ENCODE results near the gene GREM2.

Gene GREM2

DNA sequence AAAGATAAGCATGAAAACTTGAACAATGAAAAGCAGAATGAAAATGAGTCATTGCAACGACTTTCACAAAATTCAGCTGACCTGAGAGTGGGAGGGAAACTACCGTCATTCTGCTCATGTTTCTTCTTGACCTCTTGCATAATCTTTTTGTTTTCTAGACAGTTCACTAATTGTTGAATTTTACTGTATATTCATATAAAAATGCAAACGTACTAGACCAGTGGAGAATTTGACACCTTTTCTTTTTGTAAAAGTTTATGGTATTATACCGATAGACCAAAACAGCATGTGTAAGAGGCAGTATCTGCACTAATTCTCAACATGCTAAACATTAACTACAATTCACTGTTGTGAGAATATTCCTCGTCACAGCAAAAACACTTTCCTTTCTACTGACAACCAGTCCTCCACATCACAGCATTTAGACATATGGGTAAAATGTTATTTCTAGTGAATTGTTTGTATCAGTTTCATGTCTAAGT is 137.8 kb downstream of the GREM2 start:
- Histone ChIP-seq H3K4me3 (no peak overlapping the region), H3K4me1 (no peaks in the 10 kb centered on the region), H3K27me3 (no peaks in the 10 kb centered on the region), H3K27ac (no peak overlapping the region), H3K9me3 (peaks cover 20% of the 10 kb centered on the region; the same call in 1 of the 2 replicates), H3K36me3 (no peaks in the 10 kb centered on the region), H3K4me2 (no peak overlapping the region), H3K9ac (no peak overlapping the region), H4K20me1 (no peaks in the 10 kb centered on the region)
- no peak for TF ChIP-seq Cebpa-rat (IDR thresholded peaks at IDR 0.05)

DNA sequence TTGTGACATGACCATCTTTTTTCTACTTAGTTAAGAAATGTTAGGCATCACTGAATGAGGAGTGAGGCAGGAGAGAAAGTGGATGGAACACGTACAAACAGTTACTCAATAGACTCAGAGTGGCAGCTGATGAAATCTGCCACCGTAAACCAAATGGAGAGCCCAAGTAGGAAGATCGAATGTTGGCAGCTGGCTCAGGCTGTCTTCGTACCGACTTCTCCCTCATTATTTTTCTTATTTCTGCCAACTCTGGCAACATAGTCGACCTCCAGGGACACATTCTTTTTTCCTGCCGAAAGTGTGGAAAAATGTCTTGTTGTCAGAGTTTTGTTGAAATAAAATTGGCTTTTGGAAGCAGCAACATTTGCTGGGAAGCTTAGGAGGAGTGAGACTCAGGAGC is 143.3 kb downstream of the GREM2 start:
- Histone ChIP-seq H3K4me2 (no peak overlapping the region), H3K9ac (no peak overlapping the region), H3K4me3 (no peak overlapping the region), H3K36me3 (no peaks in the 10 kb centered on the region), H3K4me1 (peaks cover 51% of the 10 kb centered on the region), H3K27ac (no peak overlapping the region), H3K27me3 (no peaks in the 10 kb centered on the region), H4K20me1 (no peaks in the 10 kb centered on the region), H3K9me3 (0 out of 2 replicates have a peak, but pooled peaks cover 5% of the 10 kb centered on the region)
- TF ChIP-seq Cebpa-rat (IDR thresholded peaks at IDR 0.05), result no peak

DNA sequence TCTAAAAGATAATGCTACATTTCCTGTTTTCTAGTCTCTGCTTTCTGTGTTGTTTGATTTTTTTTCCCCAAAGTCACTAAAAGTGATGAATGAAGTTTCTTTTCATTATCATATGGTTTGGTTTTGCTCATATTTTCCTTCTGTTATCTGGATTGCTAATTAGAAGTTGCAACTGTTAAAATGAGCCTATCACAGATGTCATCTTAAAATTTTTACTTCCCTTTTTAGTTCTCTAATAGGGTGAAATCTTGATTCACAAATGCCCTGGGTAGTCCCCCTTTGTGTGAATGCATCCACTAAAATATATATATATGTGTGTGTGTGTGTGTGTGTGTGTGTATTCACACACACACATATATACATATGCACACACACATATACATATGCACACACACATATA is 144.1 kb downstream of the GREM2 start:
- Histone ChIP-seq H3K4me1 (peaks cover 58% of the 10 kb centered on the region), H3K9ac (no peak overlapping the region), H3K4me2 (peak overlapping the region; percentile 97; the same call in 1 of the 2 replicates), H3K27me3 (no peaks in the 10 kb centered on the region), H3K4me3 (no peak overlapping the region), H3K36me3 (no peaks in the 10 kb centered on the region), H3K9me3 (0 out of 2 replicates have a peak, but pooled peaks cover 5% of the 10 kb centered on the region), H4K20me1 (no peaks in the 10 kb centered on the region), H3K27ac (no peak overlapping the region)
- TF ChIP-seq Cebpa-rat (IDR thresholded peaks at IDR 0.05), result no peak

DNA sequence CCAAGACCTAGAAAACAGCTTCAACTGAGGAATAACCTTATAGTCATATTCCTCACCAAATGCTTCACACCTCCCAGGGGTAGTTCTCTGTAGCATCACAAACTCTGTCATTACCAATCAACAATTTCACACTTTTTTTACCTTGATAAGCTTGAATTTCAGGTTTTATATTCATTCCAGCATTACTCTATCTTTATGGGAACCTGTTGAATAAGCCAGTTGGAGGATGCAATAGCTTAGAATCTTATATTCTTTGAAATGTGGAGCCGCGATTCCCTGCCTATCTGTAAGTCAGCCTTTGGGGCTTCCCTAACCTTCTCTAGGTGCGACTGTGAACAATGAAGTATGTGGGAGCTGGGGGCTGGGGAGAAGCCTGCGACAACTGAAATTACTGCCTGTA is 145.4 kb downstream of the GREM2 start:
- Histone ChIP-seq H3K27me3 (no peaks in the 10 kb centered on the region), H3K4me1 (peaks cover 72% of the 10 kb centered on the region), H3K9me3 (0 out of 2 replicates have a peak, but pooled peaks cover 5% of the 10 kb centered on the region), H3K4me2 (peak overlapping the region; percentile 97), H4K20me1 (no peaks in the 10 kb centered on the region), H3K27ac (peak overlapping the region; percentile 5; the same call in 1 of the 2 replicates), H3K36me3 (no peaks in the 10 kb centered on the region), H3K4me3 (no peak overlapping the region), H3K9ac (no peak overlapping the region)
- TF ChIP-seq Cebpa-rat (IDR thresholded peaks at IDR 0.05), result no peak

DNA sequence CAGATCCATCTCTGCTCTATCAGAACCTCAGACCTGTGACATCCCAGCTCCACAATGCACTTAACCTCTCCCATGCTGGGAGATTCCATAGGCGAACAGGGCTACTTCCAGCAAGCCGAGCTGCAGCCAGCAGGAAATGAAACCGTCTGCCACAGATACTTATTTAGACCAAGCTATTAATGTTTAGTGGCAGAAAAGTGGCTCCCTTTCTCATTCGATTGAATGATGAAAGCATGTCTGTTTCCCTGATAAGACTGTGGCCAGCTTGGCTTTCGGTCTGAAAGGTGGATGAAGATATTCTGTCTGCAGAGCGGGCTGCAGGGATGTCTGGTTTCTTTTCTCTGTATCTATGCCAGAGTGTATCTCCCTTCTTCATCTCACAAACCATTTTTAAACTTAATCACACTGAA is 146.4 kb downstream of the GREM2 start:
- no peak for TF ChIP-seq Cebpa-rat (IDR thresholded peaks at IDR 0.05)

DNA sequence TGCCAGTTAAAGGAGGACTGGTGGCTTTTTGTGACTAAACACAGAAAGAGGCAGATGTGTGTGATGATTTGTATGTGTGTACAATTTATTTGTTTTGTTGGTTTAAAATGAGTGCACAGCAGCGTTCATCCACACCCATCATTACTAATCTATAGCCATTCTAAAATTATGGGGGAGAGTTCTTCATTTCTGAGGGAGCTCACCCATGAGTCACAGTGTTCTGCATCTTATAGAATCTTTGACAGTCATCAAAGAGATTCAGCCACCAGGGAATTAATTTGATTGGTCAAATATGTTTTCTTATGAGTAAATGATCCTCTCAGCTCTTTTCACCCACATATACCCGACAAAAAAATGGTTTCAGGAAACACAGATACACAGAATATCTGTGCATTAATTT is 147.9 kb downstream of the GREM2 start:
- no peak for TF ChIP-seq Cebpa-rat (IDR thresholded peaks at IDR 0.05)
- Histone ChIP-seq H3K4me2 (peak overlapping the region; percentile 97), H3K4me3 (peak overlapping the region; percentile 56; the same call in 1 of the 2 replicates)

More for the DNA sequence above, 146.4 kb downstream of the GREM2 start:
- Histone ChIP-seq H3K4me2 (peak overlapping the region; percentile 97), H3K4me3 (peak overlapping the region; percentile 56), H3K27me3 (no peaks in the 10 kb centered on the region), H4K20me1 (no peaks in the 10 kb centered on the region), H3K9me3 (0 out of 2 replicates have a peak, but pooled peaks cover 5% of the 10 kb centered on the region), H3K27ac (peak overlapping the region; percentile 76), H3K4me1 (peaks cover 79% of the 10 kb centered on the region), H3K9ac (peak overlapping the region; percentile 68), H3K36me3 (no peaks in the 10 kb centered on the region)

DNA sequence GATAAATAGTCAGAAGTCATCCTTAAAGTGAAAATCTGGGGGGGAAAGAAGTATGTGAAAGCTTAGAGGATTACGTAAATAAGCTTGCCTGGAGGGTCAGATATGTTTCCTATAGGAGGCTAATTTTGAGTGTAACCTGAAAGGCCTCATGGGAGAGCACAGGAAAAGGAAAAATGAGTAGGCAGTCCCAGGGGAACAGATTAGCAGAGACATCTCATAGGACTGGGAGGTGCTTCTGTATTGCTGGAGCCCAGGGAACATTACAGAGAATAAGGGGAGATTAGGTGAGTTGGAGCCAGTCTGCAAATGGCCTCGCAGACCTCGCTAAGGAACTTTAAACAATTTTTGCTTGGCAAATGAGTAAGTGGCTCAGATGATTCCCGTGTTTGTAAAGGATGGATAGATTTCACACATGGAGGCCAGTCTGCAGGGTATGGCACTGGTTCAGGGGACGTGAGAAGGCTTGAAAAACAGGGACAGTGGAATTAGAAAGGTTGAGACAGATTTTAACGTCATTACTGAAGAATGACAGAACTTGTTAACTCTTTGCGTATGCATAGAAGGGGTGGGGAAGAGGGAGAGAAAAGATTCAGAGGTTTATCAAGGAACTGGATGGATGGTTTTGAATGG is 149.1 kb downstream of the GREM2 start:
- Histone ChIP-seq H3K9me3 (no peaks in the 10 kb centered on the region), H3K27me3 (no peaks in the 10 kb centered on the region), H3K27ac (peak overlapping the region; percentile 56; the same call in 1 of the 2 replicates), H3K36me3 (no peaks in the 10 kb centered on the region), H3K4me1 (peaks cover 70% of the 10 kb centered on the region), H3K4me3 (no peak overlapping the region; the same call in 1 of the 2 replicates), H4K20me1 (no peaks in the 10 kb centered on the region), H3K4me2 (peak overlapping the region; percentile 97), H3K9ac (no peak overlapping the region)
- TF ChIP-seq Cebpa-rat (IDR thresholded peaks at IDR 0.05), result no peak

More for the DNA sequence above, 147.9 kb downstream of the GREM2 start:
- H4K20me1 ChIP-seq, result no peaks in the 10 kb centered on the region
- peak overlapping the region; percentile 76; the same call in 1 of the 2 replicates for H3K27ac ChIP-seq
- H3K27me3 ChIP-seq, result no peaks in the 10 kb centered on the region
- H3K4me1 ChIP-seq, result peaks cover 79% of the 10 kb centered on the region
- H3K9me3 ChIP-seq, result 0 out of 2 replicates have a peak, but pooled peaks cover 3% of the 10 kb centered on the region
- no peaks in the 10 kb centered on the region for H3K36me3 ChIP-seq
- H3K9ac ChIP-seq, result peak overlapping the region; percentile 68; the same call in 1 of the 2 replicates

DNA sequence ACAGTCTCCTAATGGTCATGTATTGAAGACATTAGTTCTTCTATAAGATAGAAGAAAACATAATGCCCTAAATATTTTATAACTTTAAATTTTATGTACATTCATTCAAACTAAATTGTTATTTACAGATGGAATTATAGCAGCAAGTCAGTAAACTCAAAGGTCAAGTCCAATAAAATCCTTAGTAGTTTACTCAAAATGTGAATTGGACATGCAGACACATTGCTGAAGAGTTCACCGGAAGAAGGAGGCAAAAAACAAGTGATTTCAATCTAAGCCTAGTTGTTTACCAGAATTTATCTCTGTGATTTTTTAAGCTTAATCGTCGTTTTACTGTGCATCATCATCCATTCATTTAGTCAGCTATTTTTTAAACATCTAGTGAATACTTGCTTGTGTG is 149.7 kb downstream of the GREM2 start:
- Histone ChIP-seq H3K9ac (no peak overlapping the region), H3K4me3 (no peak overlapping the region)

DNA sequence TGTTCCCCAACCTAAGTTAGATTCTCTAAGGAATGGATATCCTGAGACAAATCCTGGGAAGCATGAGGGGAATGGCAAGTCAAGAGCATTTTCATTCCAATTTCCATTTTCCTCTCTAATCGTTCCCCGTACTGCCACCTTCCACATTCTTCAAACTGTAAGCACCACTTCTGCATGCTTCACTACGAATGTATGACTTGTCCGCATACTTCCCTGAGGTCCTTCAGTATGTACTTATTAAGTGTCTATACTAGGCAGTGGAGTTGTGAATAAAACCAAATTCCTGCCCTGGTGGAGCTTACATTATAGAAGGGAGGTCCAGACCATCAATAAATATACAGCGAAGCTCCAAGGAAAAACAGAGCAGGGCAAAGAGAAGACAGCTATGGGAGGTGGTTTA is 154.8 kb downstream of the GREM2 start:
- H4K20me1 ChIP-seq, result no peaks in the 10 kb centered on the region
- H3K9ac ChIP-seq, result no peak overlapping the region
- no peak overlapping the region for H3K27ac ChIP-seq
- no peaks in the 10 kb centered on the region for H3K36me3 ChIP-seq
- no peak overlapping the region for H3K4me3 ChIP-seq
- TF ChIP-seq Cebpa-rat (IDR thresholded peaks at IDR 0.05), result no peak
- peaks cover 10% of the 10 kb centered on the region for H3K9me3 ChIP-seq
- H3K4me1 ChIP-seq, result peaks cover 18% of the 10 kb centered on the region
- H3K4me2 ChIP-seq, result no peak overlapping the region
- no peaks in the 10 kb centered on the region for H3K27me3 ChIP-seq

More for the DNA sequence above, 149.7 kb downstream of the GREM2 start:
- Histone ChIP-seq H4K20me1 (no peaks in the 10 kb centered on the region), H3K27ac (no peak overlapping the region), H3K4me2 (peak overlapping the region; percentile 97), H3K27me3 (no peaks in the 10 kb centered on the region), H3K36me3 (no peaks in the 10 kb centered on the region), H3K4me1 (peaks cover 64% of the 10 kb centered on the region), H3K9me3 (no peaks in the 10 kb centered on the region)
- TF ChIP-seq Cebpa-rat (IDR thresholded peaks at IDR 0.05), result no peak

DNA sequence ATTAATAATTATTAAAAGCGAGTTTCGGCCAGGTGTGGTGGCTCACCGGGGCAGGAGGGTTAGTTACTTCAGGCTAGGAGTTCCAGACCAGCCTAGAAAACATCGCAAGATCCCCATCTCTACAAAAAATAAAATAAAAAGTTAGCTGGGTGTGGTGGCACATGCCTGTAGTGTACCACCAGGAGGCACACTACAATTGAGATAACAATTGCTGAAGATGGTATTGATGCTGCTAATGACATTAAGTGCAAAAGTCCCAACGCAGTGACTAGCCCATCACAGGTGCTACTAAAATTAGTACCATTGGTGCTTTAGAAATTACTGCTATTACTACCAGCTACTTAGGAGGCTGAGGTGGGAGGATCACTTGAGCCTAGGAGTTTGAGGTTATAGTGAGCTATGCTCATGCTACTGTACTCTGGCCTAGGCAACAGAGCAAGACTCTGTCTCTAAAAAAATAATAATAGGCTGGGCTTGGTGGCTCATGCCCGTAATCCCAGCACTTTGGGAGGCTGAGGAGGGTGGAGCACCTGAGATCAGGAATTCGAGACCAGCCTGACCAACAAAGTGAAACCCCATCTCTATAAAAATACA is 156.6 kb downstream of the GREM2 start:
- Histone ChIP-seq H3K4me2 (no peak overlapping the region), H3K9ac (no peak overlapping the region), H3K4me3 (no peak overlapping the region), H3K4me1 (peaks cover 5% of the 10 kb centered on the region; the same call in 1 of the 2 replicates), H3K9me3 (peaks cover 10% of the 10 kb centered on the region), H4K20me1 (no peaks in the 10 kb centered on the region), H3K27ac (no peak overlapping the region), H3K27me3 (no peaks in the 10 kb centered on the region), H3K36me3 (no peaks in the 10 kb centered on the region)
- no peak for TF ChIP-seq Cebpa-rat (IDR thresholded peaks at IDR 0.05)

Data from BLaER1 (cell line).